Progenitor cell of endocrine pancreas (in vitro differentiated cells): ENCODE data around the gene KRTAP1-1. TPM values are rescaled to one million over a fixed set of nuclear protein-coding genes. Genes with fewer than 3 reads are reported as not detected.
"Not testable (repeated sequence)": the region's sequence is repeated elsewhere in the genome, so short reads cannot be mapped to it uniquely, and the experiment has no call there.

Experiments
- DNase-seq: peaks from one replicate; pipeline ENCODE4 v3.0.0; 2021; ENCODE audit warnings: low spot score; ENCODE audit not compliant: unreplicated experiment
- H3K27ac Mint-ChIP-seq: 2 replicates; pipeline ENCODE4 v1.8.0; 2021; ENCODE audit warnings: mild to moderate bottlenecking, moderate library complexity, mixed read lengths
- H3K27me3 Mint-ChIP-seq: 2 replicates; pipeline ENCODE4 v1.8.0; 2021; ENCODE audit warnings: mixed read lengths
- H3K36me3 Mint-ChIP-seq: 2 replicates; pipeline ENCODE4 v1.8.0; 2022; ENCODE audit warnings: mixed read lengths; ENCODE audit not compliant: insufficient read depth
- H3K4me1 Mint-ChIP-seq: 2 replicates; pipeline ENCODE4 v1.8.0; 2021; ENCODE audit warnings: low read depth, mixed read lengths
- H3K4me3 Mint-ChIP-seq: 2 replicates; pipeline ENCODE4 v1.8.0; 2021; ENCODE audit warnings: low read depth, mild to moderate bottlenecking, moderate library complexity, mixed read lengths
- H3K9me3 Mint-ChIP-seq: 2 replicates; pipeline ENCODE4 v1.8.0; 2021; ENCODE audit warnings: low read depth, mixed read lengths
- CTCF ChIP-seq: fragments of 200-600 bp; sonication (generic); IDR thresholded peaks from one replicate; pipeline ENCODE4 v1.5.0; 2021; ENCODE audit warnings: antibody characterized with exemption, mild to moderate bottlenecking; ENCODE audit not compliant: unreplicated experiment
- total RNA-seq: library from RNA; stranded (reverse); gene quantifications from 2 replicates; pipeline ENCODE4 v1.2.1, GENCODE V29; 2021

KRTAP1-1 gene
- total RNA-seq, 1 donor from 2014 or later, result not detected

DNA sequence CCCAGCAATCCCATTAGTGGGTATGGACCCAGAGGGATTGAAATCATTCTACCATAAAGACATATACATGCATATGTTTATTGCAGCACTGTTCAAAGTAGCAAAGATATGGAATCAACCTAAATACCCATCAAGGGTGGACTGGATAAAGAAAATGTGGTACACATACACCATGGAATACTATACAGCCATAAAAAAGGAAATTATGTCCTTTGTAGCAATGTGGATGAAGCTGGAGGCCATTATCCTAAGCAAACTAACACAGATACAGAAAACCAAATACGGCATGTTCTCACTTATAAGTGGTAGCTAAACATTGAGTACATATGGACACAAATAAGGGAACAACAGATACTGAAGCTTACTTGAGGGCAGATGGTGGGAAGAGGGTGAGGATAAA is 16.3 kb upstream of the KRTAP1-1 start:
- H3K9me3 Mint-ChIP-seq, result peaks cover 15% of the 10 kb centered on the region
- peaks cover 8% of the 10 kb centered on the region for H3K4me1 Mint-ChIP-seq
- TF ChIP-seq CTCF, result no peak
- no peak overlapping the region for H3K4me3 Mint-ChIP-seq
- peaks cover 2% of the 10 kb centered on the region for H3K36me3 Mint-ChIP-seq
- DNase-seq, result no peak
- no peak overlapping the region for H3K27ac Mint-ChIP-seq
- H3K27me3 Mint-ChIP-seq, result no peaks in the 10 kb centered on the region

DNA sequence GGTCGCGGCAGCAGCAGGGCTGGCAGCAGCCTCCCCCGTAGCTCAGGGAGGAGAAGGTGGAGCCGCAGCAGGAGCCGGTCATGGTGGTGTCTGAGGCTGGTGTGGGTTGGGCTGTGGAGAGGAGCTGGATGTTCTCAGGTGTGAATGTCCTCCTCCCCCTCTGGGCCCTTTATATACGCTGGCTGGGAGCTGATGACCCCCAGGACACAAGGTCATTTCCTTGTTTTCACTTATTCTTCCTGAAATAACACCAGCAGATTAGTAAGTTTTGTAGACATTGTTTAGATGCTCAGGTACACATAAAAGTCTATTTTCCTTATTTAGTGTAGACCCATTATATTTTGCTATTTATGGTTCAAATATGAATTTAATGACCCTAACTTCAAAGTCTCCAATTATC is 13.9 kb upstream of the KRTAP1-1 start, which contains the start of gene KRTAP2-2:
Gene KRTAP2-2 (minus strand): TSS at position 101 of the 400 bp plus-strand sequence. CDS start 19 bp downstream, at position 82.
- not testable (repeated sequence) for H3K36me3 Mint-ChIP-seq, H3K27me3 Mint-ChIP-seq, H3K4me1 Mint-ChIP-seq, H3K27ac Mint-ChIP-seq, H3K4me3 Mint-ChIP-seq, DNase-seq
- peaks cover 17% of the 10 kb centered on the region for H3K9me3 Mint-ChIP-seq

- not testable (repeated sequence) for DNase-seq, H3K4me1 Mint-ChIP-seq, H3K36me3 Mint-ChIP-seq, H3K4me3 Mint-ChIP-seq, H3K27ac Mint-ChIP-seq, H3K27me3 Mint-ChIP-seq
- peaks cover 17% of the 10 kb centered on the region for H3K9me3 Mint-ChIP-seq
Measured at GRCh38 chr17:41054556-41054955, 13.3 kb upstream of the KRTAP1-1 start.

DNA sequence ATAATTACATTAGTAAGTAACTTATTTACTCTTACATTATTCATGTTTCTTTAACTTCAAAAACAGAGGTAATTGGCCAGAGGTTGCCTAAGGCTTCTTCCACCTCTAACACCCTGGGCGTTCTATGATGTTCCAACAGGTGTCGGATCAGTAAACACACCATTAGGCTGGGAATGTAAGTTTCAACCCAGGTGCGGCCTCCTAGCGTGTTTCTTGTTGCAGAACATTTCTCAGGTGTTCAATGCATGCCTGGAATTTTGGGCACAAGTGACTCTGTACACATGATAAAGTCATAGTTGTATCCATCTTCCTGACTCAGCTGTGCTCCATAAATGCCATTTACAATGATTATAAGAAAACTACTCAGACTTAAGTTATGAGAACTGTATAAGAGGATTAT is 12.8 kb upstream of the KRTAP1-1 start:
- Mint-ChIP-seq H3K4me3 (no peak overlapping the region), H3K27ac (no peak overlapping the region), H3K27me3 (no peaks in the 10 kb centered on the region), H3K9me3 (peaks cover 17% of the 10 kb centered on the region), H3K4me1 (no peaks in the 10 kb centered on the region), H3K36me3 (peaks cover 2% of the 10 kb centered on the region)
- TF ChIP-seq CTCF, result no peak
- DNase-seq, result no peak

GRCh38 chr17:41052566-41052965 is 11.3 kb upstream of the KRTAP1-1 start:
- Mint-ChIP-seq H3K4me1 (peaks cover 2% of the 10 kb centered on the region), H3K9me3 (peaks cover 17% of the 10 kb centered on the region), H3K36me3 (peaks cover 2% of the 10 kb centered on the region), H3K4me3 (no peak overlapping the region), H3K27me3 (no peaks in the 10 kb centered on the region), H3K27ac (no peak overlapping the region)
- no peak for TF ChIP-seq CTCF
- DNase-seq, result no peak

DNA sequence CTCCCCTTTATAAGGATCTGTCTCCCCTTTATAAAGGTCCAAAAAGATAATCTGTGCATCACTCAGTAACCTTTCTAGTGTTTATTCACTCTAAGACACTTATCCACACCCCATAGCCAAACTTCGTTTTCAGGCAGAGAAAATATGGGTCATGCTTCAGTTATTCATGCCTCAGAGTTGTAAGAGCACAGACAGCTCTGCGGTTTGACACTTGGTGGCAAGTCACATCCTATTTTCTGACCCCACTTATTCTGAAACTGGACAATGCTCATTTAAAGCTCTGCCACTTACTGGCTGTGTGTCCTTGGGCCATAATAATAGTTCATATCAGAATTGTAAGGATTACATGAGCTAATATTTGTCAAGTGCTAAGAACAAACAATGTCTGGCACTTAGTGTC is 7.9 kb upstream of the KRTAP1-1 start:
- peaks cover 11% of the 10 kb centered on the region for H3K9me3 Mint-ChIP-seq
- peaks cover 2% of the 10 kb centered on the region for H3K4me1 Mint-ChIP-seq
- no peak for TF ChIP-seq CTCF
- H3K27me3 Mint-ChIP-seq, result no peaks in the 10 kb centered on the region
- H3K36me3 Mint-ChIP-seq, result peaks cover 2% of the 10 kb centered on the region
- H3K27ac Mint-ChIP-seq, result no peak overlapping the region
- no peak for DNase-seq
- no peak overlapping the region for H3K4me3 Mint-ChIP-seq
